PFSK-1 (cell line): ENCODE data around the gene YIF1A.

ENCODE experiments used
- FOXP2 ChIP-seq: optimal IDR thresholded peaks from 2 replicates; pipeline ENCODE3; 2011; ENCODE audit warnings: borderline replicate concordance, control low read depth, inconsistent platforms; ENCODE audit not compliant: insufficient read depth; ENCODE audit errors: extremely low read length, extremely low read depth
- POLR2AphosphoS5 ChIP-seq: IDR thresholded peaks from 2 replicates; pipeline ENCODE4 v1.6.1; 2012; ENCODE audit warnings: low read depth, mild to moderate bottlenecking, control low read depth, low read length, moderate library complexity
- SIN3A ChIP-seq: IDR thresholded peaks from 2 replicates; pipeline ENCODE4 v1.6.1; 2012; ENCODE audit warnings: mild to moderate bottlenecking, low read length, moderate library complexity, borderline replicate concordance; ENCODE audit not compliant: insufficient read depth
- TAF1 ChIP-seq: IDR thresholded peaks from 2 replicates; pipeline ENCODE4 v1.6.1; 2012; ENCODE audit warnings: low read length, control low read depth, borderline replicate concordance; ENCODE audit not compliant: insufficient read depth
- TF ChIP-seq, protein P1 (sequence below), 2 experiments: IDR thresholded peaks; 2 replicates each; pipeline versions ENCODE4 v1.6.1 to v1.8.0; 2011 to 2012; ENCODE audit warnings: low read depth in 2 of 2, low read length in 2 of 2, control low read depth in 1 of 2, inconsistent platforms in 1 of 2, mild to moderate bottlenecking in 1 of 2, moderate library complexity in 1 of 2; ENCODE audit not compliant: insufficient read depth in 1 of 2

Gene YIF1A

DNA sequence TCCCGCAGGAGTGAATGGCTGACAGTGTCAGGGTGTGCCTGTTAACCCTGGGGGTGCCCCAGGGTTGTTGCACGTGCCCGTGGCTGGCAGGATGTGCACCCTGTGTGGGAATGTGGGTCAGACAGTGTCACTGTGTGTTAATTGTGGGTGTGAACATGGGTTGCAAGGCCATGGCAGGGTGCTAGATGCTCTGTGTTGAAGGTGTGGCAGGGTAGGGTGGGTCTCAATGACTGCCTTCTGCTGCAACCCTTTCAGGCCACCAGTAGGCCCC is 39.0 kb upstream of the YIF1A start:
- TF ChIP-seq, protein P1, sequence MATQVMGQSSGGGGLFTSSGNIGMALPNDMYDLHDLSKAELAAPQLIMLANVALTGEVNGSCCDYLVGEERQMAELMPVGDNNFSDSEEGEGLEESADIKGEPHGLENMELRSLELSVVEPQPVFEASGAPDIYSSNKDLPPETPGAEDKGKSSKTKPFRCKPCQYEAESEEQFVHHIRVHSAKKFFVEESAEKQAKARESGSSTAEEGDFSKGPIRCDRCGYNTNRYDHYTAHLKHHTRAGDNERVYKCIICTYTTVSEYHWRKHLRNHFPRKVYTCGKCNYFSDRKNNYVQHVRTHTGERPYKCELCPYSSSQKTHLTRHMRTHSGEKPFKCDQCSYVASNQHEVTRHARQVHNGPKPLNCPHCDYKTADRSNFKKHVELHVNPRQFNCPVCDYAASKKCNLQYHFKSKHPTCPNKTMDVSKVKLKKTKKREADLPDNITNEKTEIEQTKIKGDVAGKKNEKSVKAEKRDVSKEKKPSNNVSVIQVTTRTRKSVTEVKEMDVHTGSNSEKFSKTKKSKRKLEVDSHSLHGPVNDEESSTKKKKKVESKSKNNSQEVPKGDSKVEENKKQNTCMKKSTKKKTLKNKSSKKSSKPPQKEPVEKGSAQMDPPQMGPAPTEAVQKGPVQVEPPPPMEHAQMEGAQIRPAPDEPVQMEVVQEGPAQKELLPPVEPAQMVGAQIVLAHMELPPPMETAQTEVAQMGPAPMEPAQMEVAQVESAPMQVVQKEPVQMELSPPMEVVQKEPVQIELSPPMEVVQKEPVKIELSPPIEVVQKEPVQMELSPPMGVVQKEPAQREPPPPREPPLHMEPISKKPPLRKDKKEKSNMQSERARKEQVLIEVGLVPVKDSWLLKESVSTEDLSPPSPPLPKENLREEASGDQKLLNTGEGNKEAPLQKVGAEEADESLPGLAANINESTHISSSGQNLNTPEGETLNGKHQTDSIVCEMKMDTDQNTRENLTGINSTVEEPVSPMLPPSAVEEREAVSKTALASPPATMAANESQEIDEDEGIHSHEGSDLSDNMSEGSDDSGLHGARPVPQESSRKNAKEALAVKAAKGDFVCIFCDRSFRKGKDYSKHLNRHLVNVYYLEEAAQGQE (IDR thresholded peaks at IDR 0.05; ENCODE audit: insufficient read depth in 1 of 2, low read depth in 2 of 2, low read length in 2 of 2) = no peak
- TF ChIP-seq SIN3A = no peak
- TF ChIP-seq FOXP2 = no peak

DNA sequence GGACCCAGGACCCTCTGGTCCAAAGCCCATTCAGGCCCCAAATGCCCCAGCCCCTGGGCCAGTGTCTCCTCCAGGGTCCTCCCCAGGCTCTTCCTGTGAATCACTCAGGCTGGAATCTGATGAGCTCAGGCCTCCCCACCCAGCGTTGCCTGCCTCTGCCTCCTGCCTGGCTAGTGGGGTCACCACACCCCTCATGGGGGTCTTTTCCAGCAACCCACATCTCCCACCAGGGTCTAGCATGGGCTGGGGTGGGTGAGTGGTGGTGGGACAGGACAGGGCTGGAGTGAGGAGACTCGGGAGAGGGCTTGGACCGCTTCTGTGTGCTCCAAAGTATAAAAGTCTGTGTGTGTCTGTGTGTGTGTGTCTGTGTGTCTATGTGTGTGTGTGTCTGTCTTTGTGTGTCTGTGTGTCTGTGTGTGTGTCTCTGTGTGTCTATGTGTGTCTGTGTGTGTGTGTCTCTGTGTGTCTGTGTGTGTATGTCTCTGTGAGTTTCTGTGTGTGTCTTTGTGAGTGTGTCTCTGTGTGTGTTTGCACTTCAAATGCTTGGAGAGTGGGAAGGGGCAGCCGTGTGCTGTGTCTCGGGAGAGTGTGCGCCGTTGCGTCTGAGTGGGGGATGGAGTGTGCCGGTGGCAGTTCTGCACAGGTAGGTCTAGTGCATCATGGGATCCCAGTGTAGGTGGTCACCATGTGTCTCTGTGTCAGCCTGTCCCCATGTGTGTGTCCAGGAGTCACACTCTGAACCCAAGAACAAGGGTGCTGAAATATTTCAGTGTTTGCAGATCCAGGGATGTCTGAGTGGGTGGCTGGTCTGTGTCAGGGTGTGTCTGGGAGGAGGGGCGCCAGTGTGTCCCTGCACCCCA is 38.5 kb upstream of the YIF1A start:
- TF ChIP-seq TAF1 = no peak
- TF ChIP-seq, protein P1 (IDR thresholded peaks at IDR 0.05; ENCODE audit: insufficient read depth in 1 of 2, low read depth in 2 of 2, low read length in 2 of 2) = no peak
- no peak for TF ChIP-seq FOXP2
- TF ChIP-seq SIN3A = no peak
- TF ChIP-seq POLR2AphosphoS5 = no peak

DNA sequence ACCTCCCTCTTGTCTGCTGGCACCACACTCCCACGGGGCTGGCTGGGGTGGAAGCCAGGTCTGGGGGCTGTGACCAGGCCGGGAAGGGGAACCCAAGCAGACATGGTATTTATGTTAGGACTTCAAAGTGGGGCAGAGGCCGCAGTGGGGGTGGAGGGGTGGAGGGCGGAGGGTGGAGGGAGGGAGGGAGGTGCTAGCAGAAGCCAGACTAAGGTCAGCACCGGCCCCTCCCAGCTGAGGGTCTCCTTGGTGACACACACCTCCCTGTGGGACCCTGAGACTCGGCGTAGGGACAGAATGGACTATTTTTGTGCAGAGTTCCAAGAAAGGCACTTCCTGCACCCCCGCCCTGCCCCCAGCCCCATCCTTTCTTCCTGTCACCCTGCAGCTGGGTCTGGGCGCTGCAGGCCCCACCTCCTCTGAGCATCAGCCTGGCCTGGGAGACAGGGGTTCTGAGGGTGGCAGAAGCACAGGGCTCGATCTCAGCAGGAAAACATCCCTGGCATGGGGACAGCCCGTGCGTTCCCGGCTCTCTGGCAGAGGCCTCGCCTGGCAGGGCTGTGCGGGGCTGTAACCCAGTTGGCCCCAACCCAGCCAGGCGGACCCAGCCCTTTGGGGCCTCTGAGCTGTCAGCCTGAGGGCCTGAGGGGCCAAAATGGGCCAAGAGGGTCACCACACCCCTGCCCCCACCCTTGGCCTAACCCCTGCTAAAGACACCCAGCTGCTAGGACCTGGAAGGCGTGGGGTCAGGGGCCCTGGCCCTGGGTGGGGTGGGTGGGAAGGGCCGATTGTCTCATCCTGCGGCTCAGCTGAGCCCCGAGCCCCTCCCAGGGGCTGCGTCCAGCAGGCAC is 37.5 kb upstream of the YIF1A start:
- TF ChIP-seq POLR2AphosphoS5 (no peak), SIN3A (no peak), FOXP2 (no peak)
- TF ChIP-seq, protein P1 (IDR thresholded peaks at IDR 0.05; ENCODE audit: insufficient read depth in 1 of 2, low read depth in 2 of 2, low read length in 2 of 2) = no peak

DNA sequence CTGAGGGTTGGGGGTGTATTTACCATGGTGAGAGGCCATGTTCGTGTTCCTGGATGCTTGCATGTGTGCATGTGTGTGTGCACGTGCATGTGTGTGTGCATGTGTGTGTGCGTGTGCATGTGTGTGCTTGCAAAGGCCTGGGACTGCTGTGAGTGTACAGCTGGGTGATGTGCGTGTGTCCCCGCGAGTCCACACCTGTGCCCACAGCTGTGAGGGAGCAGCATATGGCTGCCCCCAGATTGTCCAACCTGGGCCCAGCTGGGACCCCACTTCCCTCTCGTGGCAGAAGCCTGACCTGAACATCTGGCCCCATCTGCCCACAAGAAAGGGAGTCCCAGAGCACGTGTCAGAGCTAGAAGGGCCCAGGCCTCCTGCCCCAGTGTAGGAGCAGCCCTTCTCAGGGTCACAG is 36.3 kb upstream of the YIF1A start:
- TF ChIP-seq FOXP2 (no peak), TAF1 (no peak)
- TF ChIP-seq, protein P1 (IDR thresholded peaks at IDR 0.05; ENCODE audit: insufficient read depth in 1 of 2, low read depth in 2 of 2, low read length in 2 of 2) = no peak

DNA sequence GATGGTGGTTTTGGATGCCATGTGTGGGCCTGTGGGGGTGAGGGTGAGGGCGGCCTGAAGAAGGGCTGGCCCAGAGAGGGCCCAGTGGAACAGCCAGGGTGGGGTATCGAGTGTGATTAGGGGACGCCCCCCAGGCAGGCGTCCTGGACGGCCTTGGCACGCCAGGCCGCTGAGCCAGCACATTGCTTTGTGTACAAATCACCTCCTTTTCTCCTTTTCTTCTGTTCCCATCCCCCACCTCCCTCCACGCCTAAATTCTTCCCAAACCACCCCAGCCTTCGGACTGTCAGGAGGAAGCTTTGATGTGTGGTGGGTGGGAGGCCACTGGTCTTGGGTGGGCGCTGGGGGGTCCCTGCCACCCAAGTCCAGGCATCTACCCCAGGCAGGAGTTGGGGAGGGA is 35.7 kb upstream of the YIF1A start:
- TF ChIP-seq, protein P1 (IDR thresholded peaks at IDR 0.05; ENCODE audit: insufficient read depth in 1 of 2, low read depth in 2 of 2, low read length in 2 of 2) = no peak
- TF ChIP-seq FOXP2 (no peak), POLR2AphosphoS5 (no peak), SIN3A (no peak), TAF1 (no peak)
